Measurements from ENCODE around the gene TDRD9.

- TF ChIP-seq POLR2A (IDR thresholded peaks at IDR 0.05) = no peak
- TF ChIP-seq CTCF (IDR thresholded peaks at IDR 0.05) = no peak
- TF ChIP-seq POLR2AphosphoS5 (IDR thresholded peaks at IDR 0.05) = no peak
Observed at GRCh38 chr14:104051092-104051813, 123.0 kb downstream of the TDRD9 start.

All from breast epithelium (tissue), 3 donors.